Breast epithelium (tissue), 4 donors: ENCODE measurements around the gene DRGX. TPM values are rescaled to one million over a fixed set of nuclear protein-coding genes. Genes with fewer than 3 reads are reported as not detected.
A peak's percentile ranks its signal among the peaks of the same experiment; 100 is the strongest.

Experiments used
- DNase-seq, 2 donors: peaks; one replicate each; pipeline ENCODE4 v3.0.0-alpha.2; 2019; ENCODE audit warnings: low spot score in 2 of 2
- H3K27ac ChIP-seq, 2 donors: fragments of 200-600 bp; sonication (generic) in 1 of 2; one replicate each; pipeline ENCODE4 v1.5.1; 2016 to 2019; ENCODE audit warnings: mild to moderate bottlenecking in 1 of 2
- H3K27me3 ChIP-seq, 2 donors: fragments of 200-600 bp; sonication (generic) in 1 of 2; one replicate each; pipeline versions ENCODE4 v1.5.1 to v1.6.0; 2017 to 2019; ENCODE audit warnings: control low read depth in 1 of 2, mild to moderate bottlenecking in 1 of 2
- H3K36me3 ChIP-seq: fragments of 200-600 bp; one replicate; pipeline ENCODE4 v1.5.1; 2019
- H3K4me1 ChIP-seq, 2 donors: fragments of 200-600 bp; sonication (generic); one replicate each; pipeline ENCODE4 v1.5.1; 2016 to 2019; ENCODE audit warnings: control low read depth in 1 of 2
- H3K4me3 ChIP-seq, 3 donors: fragments of 200-600 bp; sonication (generic); 1 replicate in 2 of 3; 2 replicates in 1 of 3; pipeline ENCODE4 v1.5.1; 2016 to 2019; ENCODE audit warnings: mild to moderate bottlenecking in 3 of 3, moderate library complexity in 2 of 3
- H3K9me3 ChIP-seq, 2 donors: fragments of 200-600 bp; sonication (generic) in 1 of 2; one replicate each; pipeline ENCODE4 v1.5.1; 2016 to 2019; ENCODE audit warnings: control low read depth in 1 of 2
- POLR2A ChIP-seq: fragments of 450-650 bp; IDR thresholded peaks from one replicate; pipeline ENCODE4 v1.6.1; 2016; ENCODE audit warnings: antibody characterized with exemption, mild to moderate bottlenecking, moderate library complexity
- POLR2AphosphoS5 ChIP-seq, 3 donors: sonication (generic); formaldehyde crosslinking; IDR thresholded peaks; one replicate each; pipeline ENCODE4 v1.6.1; 2017; ENCODE audit warnings: antibody characterized with exemption in 3 of 3
- intact Hi-C: fragments of 100-400 bp; cut with DNase I; formaldehyde crosslinking; loops from one replicate; pipeline ENCODE4 v1.15.1; 2023; ENCODE audit warnings: low total_unique reads
- total RNA-seq, 3 donors: library from RNA; depleted of rRNA; stranded (reverse); fragments of >200 nt; gene quantifications; one replicate each; pipeline ENCODE4 v1.1.0, GENCODE V29; 2016
- TF ChIP-seq, protein P1 (sequence below), 3 donors: fragments of 450-650 bp; IDR thresholded peaks; one replicate each; pipeline ENCODE4 v1.5.1; 2016 to 2017; ENCODE audit warnings: antibody characterized with exemption in 3 of 3, mild to moderate bottlenecking in 3 of 3, moderate library complexity in 3 of 3

The DRGX gene
- total RNA-seq, 3 donors from 2014 or later, result not detected

DNA sequence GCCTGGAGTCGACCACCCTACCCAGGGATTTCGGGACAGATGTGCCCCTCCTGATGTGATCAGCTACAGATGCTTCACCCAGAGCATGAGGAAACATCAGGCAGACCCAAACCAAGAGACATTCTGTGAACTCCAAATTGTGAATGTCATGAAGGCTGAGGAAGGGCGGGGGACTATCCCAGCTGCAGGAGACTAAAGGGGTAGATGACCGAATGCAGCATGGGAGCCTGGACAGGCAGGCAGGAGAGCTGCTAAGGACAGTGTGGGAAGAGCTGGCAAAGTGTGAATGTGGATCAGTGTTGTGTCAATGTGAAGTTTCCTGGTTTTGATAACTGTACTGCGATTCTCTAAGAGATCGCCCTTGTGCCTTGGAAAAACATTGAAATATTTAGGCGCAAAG is 19.2 kb upstream of the DRGX start:
- Histone ChIP-seq H3K36me3 (no peaks in the 10 kb centered on the region), H3K9me3 (no peaks in the 10 kb centered on the region), H3K27me3 (no peaks in the 10 kb centered on the region), H3K4me1 (peaks cover 3% of the 10 kb centered on the region in 2 donors), H3K4me3 (no peak overlapping the region), H3K27ac (no peak overlapping the region)
- no peak for DNase-seq
- TF ChIP-seq POLR2A, result no peak
- TF ChIP-seq, protein P1, sequence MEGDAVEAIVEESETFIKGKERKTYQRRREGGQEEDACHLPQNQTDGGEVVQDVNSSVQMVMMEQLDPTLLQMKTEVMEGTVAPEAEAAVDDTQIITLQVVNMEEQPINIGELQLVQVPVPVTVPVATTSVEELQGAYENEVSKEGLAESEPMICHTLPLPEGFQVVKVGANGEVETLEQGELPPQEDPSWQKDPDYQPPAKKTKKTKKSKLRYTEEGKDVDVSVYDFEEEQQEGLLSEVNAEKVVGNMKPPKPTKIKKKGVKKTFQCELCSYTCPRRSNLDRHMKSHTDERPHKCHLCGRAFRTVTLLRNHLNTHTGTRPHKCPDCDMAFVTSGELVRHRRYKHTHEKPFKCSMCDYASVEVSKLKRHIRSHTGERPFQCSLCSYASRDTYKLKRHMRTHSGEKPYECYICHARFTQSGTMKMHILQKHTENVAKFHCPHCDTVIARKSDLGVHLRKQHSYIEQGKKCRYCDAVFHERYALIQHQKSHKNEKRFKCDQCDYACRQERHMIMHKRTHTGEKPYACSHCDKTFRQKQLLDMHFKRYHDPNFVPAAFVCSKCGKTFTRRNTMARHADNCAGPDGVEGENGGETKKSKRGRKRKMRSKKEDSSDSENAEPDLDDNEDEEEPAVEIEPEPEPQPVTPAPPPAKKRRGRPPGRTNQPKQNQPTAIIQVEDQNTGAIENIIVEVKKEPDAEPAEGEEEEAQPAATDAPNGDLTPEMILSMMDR (IDR thresholded peaks at IDR 0.05), result no peak
- TF ChIP-seq POLR2AphosphoS5 (IDR thresholded peaks at IDR 0.05), result no peak
- intact Hi-C loops, result no loop called here

- Histone ChIP-seq H3K27me3 (no peaks in the 10 kb centered on the region), H3K9me3 (no peaks in the 10 kb centered on the region), H3K36me3 (no peaks in the 10 kb centered on the region), H3K4me1 (peaks cover 3 to 5% of the 10 kb centered on the region in 2 donors), H3K27ac (no peak overlapping the region), H3K4me3 (no peak overlapping the region)
- DNase-seq, result no peak
- TF ChIP-seq POLR2AphosphoS5 (IDR thresholded peaks at IDR 0.05), result no peak
- TF ChIP-seq, protein P1 (IDR thresholded peaks at IDR 0.05), result no peak
- TF ChIP-seq POLR2A, result no peak
- intact Hi-C loops, result no loop called here
Observed at GRCh38 chr10:49414496-49414895, 18.6 kb upstream of the DRGX start.

DNA sequence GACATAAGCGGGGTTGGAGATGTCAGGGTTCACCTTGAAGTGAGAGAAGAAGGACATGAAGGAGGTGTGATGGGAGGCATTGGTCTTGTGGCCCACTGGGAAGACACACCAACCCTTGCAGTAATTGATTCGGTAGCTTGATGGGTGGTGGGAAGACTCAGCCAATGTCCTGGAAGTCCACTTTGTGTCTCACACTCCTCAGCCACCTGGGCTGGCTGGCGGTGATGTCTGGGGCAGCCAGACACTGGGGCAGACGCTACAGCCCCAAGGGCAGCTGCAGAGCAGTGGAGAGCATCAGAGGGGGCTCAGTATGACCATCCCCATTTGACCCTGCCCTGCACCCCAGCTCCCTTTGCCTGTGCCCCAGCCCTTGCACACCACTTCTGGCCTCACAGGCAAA is 16.7 kb upstream of the DRGX start:
- intact Hi-C loops, result no loop called here
- no peak for DNase-seq
- no peaks in the 10 kb centered on the region for H3K36me3 ChIP-seq
- TF ChIP-seq, protein P1 (IDR thresholded peaks at IDR 0.05), result no peak
- TF ChIP-seq POLR2AphosphoS5 (IDR thresholded peaks at IDR 0.05), result no peak
- TF ChIP-seq POLR2A, result no peak
- H3K4me3 ChIP-seq, result no peak overlapping the region
- H3K27me3 ChIP-seq, result peaks cover 0 to 4% of the 10 kb centered on the region in 2 donors
- no peak overlapping the region for H3K27ac ChIP-seq
- H3K4me1 ChIP-seq, result peaks cover 0 to 5% of the 10 kb centered on the region in 2 donors
- H3K9me3 ChIP-seq, result no peaks in the 10 kb centered on the region

GRCh38 chr10:49410365-49411074 is 14.6 kb upstream of the DRGX start:
- intact Hi-C loops, result no loop called here
- H3K4me3 ChIP-seq, result no peak overlapping the region
- H3K9me3 ChIP-seq, result no peaks in the 10 kb centered on the region
- H3K27ac ChIP-seq, result no peak overlapping the region
- peak in 1 of 2 donors; percentile 30 for DNase-seq
- TF ChIP-seq, protein P1 (IDR thresholded peaks at IDR 0.05), result no peak
- TF ChIP-seq POLR2AphosphoS5 (IDR thresholded peaks at IDR 0.05), result no peak
- TF ChIP-seq POLR2A, result no peak
- no peaks in the 10 kb centered on the region for H3K36me3 ChIP-seq
- H3K27me3 ChIP-seq, result peaks cover 0 to 4% of the 10 kb centered on the region in 2 donors
- peaks cover 0 to 5% of the 10 kb centered on the region in 2 donors for H3K4me1 ChIP-seq

GRCh38 chr10:49409755-49410154 is 13.9 kb upstream of the DRGX start:
- TF ChIP-seq POLR2A (no peak), POLR2AphosphoS5 (IDR thresholded peaks at IDR 0.05) (no peak)
- TF ChIP-seq, protein P1 (IDR thresholded peaks at IDR 0.05), result no peak
- intact Hi-C loops, result no loop called here
- Histone ChIP-seq H3K27me3 (peaks cover 0 to 6% of the 10 kb centered on the region in 2 donors), H3K4me3 (no peak overlapping the region), H3K4me1 (peaks cover 0 to 5% of the 10 kb centered on the region in 2 donors), H3K36me3 (no peaks in the 10 kb centered on the region), H3K9me3 (no peaks in the 10 kb centered on the region), H3K27ac (no peak overlapping the region)
- no peak for DNase-seq
